Left forelimb (tissue), 1 donor: ENCODE results near the gene TCF25.
"Not testable (repeated sequence)": the region's sequence is repeated elsewhere in the genome, so short reads cannot be mapped to it uniquely, and the experiment has no call there.

Source experiments
- DNase-seq: peaks from one replicate; pipeline ENCODE4 v3.0.0-alpha.2; 2018; ENCODE audit warnings: low spot score

TCF25 gene, protein sequence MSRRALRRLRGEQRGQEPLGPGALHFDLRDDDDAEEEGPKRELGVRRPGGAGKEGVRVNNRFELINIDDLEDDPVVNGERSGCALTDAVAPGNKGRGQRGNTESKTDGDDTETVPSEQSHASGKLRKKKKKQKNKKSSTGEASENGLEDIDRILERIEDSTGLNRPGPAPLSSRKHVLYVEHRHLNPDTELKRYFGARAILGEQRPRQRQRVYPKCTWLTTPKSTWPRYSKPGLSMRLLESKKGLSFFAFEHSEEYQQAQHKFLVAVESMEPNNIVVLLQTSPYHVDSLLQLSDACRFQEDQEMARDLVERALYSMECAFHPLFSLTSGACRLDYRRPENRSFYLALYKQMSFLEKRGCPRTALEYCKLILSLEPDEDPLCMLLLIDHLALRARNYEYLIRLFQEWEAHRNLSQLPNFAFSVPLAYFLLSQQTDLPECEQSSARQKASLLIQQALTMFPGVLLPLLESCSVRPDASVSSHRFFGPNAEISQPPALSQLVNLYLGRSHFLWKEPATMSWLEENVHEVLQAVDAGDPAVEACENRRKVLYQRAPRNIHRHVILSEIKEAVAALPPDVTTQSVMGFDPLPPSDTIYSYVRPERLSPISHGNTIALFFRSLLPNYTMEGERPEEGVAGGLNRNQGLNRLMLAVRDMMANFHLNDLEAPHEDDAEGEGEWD

DNA sequence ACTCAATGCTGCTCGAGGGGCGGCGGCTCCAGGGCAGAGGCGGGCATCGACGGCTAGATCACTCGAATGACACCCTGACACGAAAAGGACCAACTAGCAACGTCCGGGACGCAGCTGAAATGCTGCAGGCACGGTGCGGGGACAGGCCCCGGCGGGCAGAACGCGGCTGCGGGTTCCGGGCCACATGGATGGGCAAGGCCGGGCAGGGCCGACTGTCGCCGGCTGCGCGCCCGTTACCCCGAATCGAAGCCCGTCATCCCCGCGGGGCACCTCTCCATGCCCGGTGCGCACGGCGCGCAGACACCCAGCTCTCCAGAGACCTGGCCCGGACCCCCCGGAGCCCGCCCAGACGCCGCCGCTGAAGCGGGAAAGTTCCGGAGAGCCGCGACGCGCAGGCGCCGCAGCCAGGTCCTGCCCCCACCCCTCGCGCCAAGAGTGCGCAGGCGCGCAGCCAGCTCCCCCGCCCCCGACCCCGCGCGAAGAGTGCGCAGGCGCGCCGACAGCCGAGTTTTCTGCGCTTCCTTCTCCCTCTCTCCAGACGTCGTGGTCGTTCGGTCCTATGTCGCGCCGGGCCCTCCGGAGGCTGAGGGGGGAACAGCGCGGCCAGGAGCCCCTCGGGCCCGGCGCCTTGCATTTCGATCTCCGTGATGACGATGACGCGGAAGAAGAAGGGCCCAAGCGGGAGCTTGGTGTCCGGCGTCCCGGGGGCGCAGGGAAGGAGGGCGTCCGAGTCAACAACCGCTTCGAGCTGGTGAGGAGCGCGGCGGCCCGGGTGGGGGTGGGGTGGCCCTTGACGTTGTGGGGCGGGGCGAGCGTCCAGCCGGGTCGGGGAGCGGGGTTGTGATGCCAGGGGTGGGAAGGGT lies at the start of gene TCF25:
TSS of gene TCF25 (plus strand) at position 484 of the 863 bp plus-strand sequence. CDS start at position 560, 76 bp downstream.
- peak; percentile 97 for DNase-seq

DNA sequence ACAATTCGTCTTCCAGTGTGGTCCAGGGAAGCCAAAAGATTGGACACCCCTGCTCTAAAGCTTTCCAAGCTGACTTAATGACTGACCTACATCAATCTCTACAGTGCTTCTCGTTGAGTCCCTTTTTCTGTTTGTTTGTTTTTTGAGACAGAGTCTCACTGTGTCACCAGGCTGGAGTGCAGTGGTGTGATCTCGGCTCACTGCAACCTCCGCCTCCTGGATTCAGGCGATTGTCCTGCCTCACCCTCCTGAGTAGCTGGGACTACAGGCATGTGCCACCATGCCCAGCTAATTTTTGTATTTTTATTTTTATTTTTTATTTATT lies 49.6 kb upstream of the TCF25 start:
- DNase-seq, result not testable (repeated sequence)

DNA sequence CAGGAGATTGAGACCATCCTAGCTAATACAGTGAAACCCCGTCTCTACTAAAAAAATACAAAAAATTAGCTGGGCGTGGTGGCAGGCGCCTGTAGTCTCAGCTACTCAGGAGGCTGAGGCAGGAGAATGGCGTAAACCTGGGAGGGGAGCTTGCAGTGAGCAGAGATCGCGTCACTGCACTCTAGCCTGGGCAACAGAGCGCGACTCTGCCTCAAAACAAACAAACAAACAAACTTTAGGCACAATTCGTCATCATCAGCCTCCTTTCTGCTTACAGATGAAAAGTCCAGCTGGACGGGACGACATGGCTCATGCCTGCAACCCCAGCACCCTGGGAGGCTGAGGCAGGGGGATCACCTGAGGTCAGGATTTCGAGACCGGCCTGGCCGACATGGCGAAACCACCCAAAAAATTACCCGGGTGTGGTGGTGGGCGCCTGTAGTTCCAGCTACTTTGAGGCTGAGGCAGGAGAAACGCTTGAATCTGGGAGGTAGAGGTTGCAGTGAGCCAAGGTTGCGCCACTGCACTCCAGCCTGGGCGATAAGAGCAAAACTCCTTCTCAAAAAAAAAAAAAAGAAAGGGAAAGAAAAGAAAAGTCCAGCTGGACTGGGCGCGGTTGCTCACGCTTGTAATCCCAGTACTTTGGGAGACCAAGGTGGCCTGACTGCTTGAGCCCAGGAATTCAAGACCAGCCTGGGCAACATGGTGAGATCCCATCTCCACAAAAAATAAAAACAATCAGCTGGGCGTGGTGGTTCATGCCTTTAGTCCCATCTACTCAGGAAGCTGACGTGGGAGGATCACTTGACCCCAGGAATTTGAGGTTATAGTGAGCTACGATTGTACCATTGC lies 46.6 kb upstream of the TCF25 start:
- DNase-seq, result no peak

DNA sequence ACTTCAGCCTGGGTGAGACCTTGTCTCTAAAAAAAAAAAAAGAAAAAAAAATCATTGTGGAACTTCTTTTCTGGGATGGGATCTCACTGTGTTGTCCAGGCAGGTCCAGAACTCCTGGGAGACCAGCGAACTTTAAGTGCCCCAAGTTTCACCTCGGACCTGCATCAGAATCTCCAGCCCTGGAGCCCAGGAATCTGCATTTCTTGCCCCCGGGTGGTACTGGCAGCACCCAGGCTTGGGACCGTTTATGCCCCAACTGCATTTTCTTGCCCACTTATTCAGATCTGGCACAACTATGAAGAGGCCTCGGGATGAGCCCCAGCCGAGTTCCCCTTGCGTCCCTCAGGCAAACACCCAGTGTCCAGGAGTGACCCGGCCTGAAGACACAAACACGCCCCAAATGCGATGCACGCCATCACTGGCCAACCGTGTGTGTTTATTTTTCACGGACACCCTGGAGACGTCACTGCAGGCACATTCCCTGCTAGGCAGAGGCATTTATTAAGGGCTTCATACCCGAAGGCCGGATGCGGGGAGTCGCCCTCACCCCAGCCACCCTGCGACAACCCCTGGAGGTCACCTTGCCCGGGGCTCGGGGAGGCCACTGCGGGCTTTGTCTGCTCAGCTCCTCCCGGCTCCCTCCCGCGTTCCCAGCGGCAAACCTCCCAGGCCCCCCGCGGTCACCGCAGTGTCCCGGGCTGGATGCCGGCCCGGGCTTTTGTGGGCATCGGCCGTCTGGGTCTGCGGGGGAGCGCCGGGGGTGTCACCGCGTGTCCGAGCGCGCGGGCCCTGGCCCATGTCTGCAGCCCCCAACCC lies 45.8 kb upstream of the TCF25 start:
- no peak for DNase-seq

DNA sequence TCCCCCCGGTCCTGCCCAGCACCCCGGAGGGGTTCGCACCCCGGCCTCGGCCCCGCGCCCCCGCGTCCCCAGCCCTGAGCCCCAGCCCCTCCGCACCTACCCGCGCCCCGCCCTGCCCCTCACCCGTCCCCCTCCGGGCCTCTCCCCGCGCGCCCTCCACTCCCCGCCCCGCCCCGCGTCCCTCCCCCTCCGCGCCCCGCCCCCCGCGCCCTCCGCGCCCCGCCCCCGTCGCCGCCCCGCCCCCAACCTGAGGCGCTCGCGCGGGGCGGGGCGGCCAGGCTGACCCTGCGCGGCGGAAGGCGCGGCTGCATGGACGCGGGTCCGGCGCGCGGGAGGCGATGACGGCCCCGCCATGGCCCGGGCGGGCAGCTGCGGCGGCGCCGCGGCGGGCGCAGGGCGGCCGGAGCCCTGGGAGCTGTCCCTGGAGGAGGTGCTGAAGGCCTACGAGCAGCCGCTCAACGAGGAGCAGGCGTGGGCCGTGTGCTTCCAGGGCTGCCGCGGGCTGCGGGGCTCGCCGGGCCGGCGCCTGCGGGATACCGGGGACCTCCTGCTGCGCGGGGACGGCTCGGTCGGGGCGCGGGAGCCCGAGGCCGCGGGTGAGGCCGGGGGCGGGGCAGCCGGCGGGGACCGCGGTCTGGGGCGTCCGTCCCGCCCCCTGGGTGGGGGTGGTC lies 45.1 kb upstream of the TCF25 start, which contains the start of gene SPIRE2:
TSS of gene SPIRE2 (plus strand) at position 277 of the 671 bp plus-strand sequence. CDS start at position 353, 76 bp downstream.
- DNase-seq, result peak; percentile 85

DNA sequence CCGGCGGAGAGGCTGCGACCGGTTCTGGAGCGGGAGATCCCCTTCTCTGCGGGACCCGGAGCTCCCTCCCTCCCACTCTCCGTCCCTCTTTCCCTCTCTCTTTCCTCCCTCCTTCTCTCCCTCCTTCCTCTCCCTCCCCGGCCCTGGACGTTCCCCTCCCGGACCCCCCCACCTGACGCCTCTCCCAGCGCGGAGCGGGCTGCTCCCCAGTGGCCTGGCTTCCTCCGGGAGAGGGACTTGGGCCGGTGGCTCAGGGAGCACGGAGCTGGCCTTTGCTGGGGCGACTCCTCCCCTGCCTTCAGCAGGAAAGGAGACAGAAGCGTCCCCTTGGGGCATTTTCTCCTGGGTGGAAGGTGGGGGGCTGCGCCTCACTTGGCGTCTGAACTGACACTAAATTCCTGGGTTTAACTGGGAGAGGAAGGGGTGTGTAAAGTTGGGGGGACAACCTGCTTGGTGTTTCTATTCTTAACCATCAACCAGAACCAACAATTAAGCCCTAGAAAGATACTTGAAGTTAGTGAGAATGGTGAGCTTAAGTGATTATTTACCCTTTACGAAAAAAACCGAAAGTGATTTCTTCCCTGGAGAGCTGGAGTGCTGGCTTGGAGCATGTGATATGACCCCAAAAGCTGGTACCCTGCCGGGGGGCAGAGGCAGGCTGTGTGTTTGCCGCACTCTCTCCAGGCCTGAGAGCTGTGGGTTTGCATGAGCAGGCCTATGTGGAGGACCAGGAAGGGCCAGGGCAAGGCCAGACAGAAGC lies 44.3 kb upstream of the TCF25 start:
- DNase-seq, result no peak

DNA sequence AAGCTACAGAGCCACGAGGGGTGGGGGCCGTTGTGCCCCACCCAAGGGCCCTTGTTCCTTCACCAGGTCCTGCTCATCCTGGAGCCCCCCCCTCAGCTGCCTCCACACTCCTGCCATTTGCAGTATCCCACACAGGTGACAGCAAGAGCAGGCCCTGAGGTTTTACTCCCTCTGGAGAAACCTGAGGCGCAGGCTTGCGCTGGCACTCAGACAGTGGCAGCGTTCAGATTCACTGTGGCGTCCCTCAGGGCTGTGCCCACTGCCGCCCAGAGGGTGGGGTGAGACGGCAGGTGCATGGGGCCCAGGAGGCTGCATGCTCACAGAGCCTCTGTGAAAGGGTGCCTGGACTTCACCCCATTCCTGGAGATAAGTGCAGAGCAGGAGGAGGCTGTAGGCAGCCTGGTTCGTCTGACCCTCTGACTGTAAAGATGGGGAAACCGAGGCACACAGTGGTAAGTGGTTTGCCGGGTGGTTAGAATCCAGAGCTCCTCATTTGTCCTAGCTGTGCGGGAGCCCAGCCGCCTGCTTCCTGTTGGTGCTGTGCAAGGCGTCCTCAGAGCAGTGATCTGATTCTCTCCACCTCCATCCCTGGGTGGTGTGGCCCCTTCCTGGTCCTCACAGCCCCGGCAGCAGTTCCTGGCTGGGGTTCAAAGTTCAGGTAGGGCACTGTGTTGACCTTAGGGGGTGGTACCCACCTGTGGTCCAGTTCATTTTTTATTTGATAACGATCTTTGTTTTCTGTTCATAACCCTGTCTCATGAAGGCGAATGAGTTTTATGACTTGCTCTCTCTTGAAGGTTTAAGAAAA lies 43.6 kb upstream of the TCF25 start:
- no peak for DNase-seq

DNA sequence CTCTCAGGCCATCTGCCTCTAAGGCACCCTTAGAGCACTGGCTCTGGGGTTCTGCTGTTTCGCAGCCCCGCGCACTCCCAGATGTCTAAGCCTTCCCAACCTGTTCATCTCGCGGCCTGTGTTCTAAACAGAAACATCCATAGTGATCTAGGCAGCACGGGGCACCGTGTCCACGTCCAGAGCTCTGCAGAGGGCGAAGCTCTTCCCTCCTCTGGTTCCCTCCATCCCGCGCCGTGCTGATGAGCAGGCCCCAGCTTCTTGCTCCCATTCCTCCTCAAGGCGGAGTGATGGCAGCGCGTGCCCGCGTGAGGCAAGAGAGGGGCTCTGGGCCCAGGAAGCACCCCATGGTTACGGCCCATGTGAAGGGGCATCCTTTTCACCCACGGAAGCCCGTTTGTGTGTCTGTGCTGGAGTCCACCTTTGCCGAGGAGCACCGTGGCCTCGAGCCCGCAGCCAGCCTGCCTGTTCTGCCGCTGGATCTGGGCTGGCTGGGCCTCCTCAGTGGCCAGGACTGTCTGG lies 41.5 kb upstream of the TCF25 start:
- no peak for DNase-seq

DNA sequence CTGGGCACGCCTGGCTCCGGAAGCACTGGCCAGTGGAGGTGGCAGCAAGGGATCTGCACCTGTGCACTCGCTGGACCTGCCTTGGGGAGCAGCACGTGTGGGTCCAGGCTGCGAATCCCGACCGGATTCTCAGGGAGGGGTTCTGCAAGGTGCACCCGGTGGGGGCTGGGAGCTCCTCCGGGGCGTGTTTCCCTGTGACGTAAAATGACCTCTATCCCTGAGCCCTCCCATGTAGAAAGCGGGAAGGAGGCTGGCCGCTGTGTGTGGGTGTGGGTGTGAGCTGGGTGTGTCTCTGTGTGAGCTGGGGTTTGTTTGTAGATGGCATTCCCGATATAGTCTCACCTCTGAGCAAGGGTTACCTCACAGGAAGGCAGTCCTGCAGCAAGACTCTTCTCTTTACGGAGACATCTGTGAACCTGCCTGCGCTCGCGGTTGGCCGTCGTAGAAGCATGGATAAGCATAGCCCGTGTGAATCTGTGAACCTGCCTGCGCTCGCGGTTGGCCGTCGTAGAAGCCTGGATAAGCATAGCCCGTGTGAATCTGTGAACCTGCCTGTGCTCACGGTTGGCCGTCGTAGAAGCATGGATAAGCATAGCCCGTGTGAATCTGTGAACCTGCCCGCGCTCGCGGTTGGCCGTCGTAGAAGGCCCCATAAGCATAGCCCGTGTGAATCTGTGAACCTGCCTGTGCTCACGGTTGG lies 39.6 kb upstream of the TCF25 start:
- DNase-seq, result not testable (repeated sequence)

DNA sequence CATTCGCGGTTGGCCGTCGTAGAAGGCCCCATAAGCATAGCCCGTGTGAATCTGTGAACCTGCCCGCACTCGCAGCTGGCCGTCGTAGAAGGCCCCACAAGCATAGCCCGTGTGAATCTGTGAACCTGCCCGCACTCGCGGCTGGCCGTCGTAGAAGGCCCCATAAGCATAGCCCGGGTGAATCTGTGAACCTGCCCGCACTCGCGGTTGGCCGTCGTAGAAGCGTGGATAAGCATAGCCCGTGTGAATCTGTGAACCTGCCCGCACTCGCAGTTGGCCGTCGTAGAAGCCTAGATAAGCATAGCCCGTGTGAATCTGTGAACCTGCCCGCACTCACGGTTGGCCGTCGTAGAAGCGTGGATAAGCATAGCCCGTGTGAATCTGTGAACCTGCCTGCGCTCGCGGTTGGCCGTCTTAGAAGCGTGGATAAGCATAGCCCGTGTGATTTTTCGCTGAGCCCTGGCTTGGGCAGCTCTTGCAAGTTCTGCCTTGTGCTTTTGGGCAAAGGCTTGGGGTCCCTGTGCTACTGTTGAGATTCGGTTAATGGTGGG lies 38.5 kb upstream of the TCF25 start:
- DNase-seq, result not testable (repeated sequence)

DNA sequence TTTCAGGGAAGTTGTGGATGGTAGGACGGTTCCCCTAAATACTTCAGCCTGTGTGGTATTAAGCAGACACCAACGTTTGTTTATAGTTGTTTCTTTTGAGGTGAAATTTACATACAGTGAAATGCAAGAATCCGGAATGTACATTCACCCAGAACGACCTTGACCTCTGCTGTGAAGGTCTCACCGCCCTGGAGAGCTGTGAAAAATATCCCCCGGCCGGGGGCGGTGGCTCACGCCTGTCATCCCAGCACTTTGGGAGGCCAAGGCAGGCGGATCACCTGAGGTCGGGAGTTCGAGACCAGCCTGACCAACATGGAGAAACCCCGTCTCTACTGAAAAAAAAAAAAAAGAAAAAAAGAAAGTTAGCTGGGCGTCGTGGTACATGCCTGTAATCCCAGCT lies 36.9 kb upstream of the TCF25 start:
- not testable (repeated sequence) for DNase-seq

DNA sequence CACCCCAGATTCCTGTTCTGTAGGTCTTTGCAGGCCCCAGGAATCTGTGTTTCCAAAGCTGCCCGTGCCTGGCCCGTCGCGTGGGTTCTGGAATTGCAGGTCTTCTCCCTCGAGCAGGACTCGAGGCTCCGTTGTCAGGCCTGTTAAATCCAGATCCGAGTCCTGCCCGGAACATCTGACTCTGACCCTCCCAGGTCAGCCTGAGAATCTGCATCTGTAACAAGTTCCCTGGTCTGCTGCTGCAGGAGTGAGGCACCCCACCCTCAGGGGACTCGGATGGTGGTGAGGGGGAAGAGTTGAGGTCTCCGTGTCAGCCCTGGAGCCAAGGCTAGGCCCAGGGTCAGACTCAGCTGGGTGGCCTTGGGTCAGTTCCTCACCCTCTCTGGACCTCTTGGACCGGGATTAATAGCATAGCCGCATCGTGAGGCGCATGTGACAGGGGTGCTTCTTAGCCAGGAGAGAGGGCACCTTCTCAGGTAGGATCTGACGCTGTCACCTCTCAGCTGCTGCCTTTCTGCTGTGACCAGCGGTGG lies 36.3 kb upstream of the TCF25 start:
- no peak for DNase-seq

DNA sequence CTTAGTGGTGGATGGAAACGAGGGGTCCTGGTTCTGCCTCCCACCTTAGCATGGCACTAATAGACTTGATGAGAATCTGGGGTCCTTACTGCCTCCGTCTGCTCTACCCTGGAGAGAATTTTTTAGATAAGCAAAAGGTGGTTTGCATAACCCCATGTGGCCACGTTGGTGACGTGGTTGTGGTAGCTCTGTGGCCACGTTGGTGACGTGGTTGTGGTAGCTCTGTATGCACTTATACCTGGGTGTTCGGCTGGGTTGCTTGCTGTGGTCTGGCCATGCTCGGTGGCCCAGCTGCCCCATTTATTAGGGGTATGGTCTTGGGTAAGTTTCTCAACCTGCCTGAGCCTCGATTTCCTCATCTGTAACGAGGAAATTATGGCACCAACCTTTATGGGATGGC lies 32.1 kb upstream of the TCF25 start:
- DNase-seq, result no peak

DNA sequence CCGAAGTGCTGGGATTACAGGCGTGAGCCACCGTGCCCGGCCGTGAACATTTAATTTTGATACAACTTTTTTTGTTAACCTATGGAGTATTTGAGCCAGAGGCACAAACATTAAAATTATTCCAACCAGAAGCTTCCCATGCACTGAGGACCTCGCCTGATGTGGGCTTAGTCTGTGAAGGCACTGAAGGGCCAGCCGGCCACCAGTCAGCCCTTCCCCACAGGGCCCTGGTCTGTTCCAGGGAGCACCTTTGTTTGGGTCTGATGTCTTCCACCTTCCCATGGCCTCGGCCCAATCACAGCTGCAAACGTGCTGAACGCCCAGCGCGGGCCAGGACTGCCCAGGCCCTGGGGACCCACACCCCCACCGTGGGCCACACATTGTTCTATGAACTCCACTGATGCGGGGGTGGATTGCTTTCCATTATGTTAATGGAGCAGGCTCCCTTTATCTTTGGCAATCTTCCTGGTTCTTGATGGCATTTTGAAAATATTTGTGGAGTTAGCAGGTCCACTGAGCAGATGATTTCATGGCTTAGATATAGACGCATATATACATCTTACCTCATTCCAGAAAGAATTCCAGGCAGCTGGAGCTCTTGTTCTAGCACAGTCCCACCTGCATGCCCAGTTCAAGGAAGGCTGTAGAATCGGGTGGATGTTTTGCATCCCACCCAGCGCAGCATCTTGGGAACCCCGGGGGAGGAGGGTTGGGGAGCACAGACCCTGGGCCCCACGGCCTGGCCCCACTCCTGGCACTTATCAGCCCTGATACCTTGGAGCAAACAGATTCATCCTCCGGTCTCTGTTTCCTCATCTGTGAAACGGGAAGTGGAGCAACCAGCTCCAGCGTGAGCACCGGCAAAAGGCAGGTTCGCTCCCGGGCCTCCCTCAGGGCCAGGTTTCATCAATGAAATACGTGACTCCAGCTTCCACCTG lies 30.7 kb upstream of the TCF25 start:
- DNase-seq, result no peak

DNA sequence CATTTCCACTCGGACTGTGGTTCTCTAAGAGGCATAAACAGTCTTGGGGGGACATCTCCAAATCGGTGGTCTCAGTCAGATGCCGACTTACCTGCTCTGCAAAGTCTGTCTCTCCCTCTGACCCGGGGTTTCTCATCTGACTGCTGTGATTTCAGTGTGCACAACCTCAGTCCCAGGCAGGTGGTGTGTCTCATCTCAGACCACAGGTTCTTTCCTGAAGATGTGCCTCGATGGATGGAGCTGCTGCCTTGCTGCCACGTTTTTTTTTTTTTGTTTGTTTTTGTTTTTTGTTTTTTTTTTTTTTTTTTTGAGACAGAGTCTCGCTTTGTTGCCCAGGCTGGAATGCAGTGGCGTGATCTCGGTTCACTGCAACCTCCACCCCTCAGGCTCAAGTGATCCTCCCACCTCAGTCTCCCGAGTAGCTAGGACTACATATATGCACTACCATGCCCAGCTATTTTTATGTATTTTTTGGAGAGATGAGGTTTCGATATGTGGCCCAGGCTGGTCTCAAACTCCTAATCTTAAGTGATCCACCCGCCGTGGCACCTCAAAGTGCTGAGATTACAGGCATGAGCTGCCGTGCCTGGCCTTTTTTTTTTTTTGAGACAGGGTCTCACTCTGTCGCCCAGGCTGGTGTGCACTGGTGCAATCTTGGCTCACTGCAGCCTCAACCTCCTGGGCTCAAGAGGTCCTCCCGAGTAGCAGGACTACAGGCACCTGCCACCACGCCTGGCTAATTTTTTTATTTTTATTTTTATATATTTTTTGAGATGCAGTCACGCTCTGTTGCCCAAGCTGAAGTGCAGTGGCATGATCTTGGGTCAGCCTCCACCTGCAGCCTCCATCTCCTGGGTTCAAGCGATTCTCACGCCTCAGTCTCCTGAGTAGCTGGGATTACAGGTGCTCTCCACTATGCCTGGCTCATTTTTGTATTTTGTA lies 29.7 kb upstream of the TCF25 start:
- no peak for DNase-seq
